HG03342 (cell line): Measurements from ENCODE around the gene ATP2B2.

Experiments
- ATAC-seq: cut with Tn5 transposase; IDR thresholded peaks from one replicate; pipeline ENCODE4 v1.9.1; 2021; ENCODE audit warnings: mild to moderate bottlenecking, moderate library complexity; ENCODE audit not compliant: unreplicated experiment

ATP2B2 gene

DNA sequence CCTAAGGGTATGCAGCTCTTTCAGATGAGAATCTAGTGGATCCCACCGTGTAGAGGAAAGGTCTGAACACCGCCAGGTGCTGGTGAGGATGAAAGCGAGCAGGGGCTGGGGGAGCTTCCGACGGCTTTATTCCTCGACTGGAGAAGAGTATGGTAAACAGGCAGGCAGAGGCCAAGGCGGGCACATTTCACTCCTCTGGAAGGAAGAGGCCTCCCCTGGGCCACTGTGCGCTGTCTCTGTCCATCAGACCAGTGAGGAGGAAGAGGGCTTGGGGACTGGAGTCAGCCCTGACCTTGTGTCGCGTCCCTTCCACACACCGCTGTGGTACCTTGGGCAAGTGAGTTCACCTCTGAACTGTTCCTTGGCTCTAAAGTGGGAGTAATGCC lies 216.8 kb downstream of the ATP2B2 start:
- no peak for ATAC-seq

DNA sequence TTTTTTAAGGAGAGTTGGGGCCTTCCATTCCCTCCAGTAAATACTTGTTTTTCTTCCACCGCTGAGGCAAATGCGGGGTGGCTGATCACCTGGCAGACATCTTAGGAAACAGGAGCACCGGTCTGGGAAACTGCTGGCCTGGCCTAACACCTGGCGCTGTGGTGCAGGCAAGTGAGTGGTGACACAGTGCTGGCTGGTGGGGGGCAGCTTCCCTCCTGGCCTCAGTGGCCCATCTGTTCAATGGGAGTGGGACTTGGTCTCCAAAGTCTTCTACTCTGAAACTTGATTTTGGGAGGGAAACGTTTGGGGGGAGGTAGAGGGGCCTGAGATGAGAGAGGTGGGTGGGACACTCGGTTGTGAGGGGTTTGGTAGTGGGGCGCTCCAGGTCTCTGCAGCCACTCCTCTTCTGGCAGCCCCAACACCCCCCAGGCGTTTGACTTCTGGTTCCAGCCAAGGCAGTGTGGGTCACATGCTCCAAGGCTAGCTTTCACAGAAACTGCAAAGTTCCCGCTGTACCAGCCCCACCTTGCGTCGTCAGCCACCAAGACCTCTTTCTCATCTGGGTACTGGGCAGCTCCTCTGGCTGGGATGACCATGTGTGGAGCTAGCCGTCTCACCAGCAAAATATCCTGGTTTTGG lies 217.3 kb downstream of the ATP2B2 start:
- ATAC-seq, result no peak

DNA sequence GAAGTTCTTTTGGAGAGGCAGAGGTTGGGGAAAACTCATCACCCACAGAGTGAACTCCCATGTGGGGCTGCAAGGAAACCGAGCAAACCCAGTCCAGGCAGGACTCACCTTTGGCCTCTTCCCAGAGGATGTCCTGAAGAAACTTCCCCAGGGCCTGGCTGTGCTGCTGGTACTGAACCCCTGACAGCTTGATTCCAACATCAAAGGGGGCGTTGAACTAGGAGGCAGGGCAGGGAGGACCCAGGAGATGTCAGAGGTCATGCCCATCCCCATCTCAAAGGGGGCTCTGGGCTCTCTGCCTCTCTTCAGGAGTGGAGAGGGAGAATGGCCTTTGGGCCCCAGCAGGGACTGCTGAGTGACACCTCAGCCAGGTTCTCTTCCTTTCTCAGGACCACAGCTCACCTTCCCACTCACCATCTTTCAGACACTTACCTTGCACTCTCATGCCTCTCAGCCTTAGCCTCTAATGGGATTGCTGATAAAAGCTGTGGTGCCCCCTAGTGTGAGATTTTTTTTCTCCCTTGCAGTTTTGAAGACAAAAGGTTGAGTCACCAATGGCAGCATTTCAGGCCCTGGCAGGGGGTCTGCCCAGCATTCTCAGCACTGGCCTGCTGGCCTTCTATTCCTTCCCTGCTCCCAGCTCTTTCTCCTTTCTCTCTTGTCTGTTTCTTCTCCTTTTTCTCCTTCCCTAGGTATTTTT lies 218.6 kb downstream of the ATP2B2 start:
- no peak for ATAC-seq

DNA sequence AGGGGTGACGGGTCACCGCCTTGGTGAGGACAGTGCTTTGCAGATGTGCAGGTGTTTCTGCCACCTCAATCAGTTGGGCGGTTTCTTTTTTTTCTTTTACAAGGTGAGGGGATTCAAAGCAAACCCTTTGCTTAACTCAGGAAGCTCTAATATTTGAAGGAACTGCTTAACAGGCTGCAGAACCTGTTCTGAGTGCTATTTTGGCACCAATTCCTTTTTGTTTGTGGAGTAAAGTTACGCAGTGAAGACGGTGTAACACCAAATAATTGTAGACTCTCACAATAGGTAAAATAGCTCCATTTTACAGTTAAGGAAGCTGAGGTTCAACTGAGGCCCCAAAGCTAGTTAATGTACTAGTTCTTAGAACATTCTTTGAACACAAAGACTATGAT lies 219.3 kb downstream of the ATP2B2 start:
- ATAC-seq, result no peak

DNA sequence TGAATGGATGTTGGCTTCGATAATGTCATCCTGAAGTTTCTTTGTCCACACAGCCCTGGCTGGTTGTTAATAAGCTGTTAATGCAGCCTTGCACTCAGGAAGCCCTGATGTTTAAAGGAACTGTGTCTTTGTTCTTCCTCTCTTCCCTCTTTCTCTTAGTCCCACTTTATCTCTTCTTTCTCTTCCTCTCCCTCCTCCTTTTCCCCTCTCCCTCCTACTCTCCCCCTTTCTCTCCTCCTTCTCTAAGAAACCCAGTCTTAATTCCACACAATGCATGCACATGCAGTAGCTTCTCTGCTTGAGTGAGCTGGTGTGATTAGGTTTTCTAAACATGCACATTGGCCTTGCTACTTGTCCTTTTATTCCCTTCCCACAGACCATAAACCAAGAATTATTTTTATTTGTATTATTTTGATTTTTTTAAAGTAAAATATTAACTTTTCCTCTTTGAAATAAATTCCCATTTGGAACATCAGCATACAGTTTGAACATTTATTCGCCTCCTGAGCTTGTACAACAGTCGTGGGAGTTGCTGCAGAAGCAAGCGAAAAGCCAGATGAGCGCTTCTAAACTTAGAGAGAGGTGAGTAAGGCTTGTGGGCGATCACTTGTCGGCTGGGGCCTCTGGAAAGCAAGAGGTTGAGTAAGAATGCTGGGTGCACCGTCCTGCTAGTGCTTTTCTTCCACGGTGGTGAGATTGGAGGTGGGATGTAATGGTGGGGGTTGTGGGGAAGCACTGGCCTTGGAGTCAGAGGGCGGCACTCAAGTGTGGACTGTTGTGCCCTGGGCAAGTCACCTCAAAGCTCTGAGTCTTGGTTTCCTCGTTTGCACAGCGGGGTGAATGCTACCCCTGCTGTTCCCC lies 219.9 kb downstream of the ATP2B2 start:
- no peak for ATAC-seq

DNA sequence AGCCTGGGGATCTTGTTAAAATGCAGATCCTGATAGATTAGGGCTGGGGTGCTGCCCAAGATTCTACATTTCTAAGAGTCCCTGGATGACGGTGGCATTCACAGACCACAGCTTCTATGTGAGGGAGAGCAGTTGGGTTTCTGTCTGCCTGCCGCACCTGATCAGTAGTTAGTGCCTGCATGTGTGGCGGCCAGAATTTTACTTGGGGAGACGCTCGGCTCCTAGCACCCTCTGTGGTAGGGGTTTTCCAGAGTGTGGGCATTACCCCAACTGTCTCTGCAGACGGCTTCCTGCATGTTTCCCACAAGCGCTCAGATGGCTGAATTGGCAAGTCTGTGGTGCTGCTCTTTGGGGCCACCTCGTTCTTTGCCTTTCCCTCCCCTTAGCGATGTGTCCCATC lies 220.9 kb downstream of the ATP2B2 start:
- no peak for ATAC-seq

DNA sequence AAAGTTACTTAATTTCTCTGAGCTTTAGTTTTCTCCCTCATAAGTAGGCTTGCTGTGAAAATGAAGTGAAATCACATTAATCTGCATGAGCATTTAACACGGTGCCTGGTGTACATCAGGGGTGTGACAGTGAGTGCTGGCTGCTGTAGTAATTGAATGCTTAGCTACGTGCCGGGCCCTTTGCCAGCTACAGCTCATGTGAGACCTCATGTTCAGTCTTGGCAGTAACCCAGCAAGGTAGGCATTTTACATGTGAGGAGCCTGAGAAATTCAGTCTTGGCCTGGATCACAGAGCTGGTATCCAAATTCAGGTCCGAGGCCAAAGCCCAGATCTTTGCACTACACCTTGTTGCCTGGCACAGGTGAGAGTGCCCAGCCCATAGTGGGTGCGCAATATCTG lies 221.7 kb downstream of the ATP2B2 start:
- ATAC-seq, result no peak

DNA sequence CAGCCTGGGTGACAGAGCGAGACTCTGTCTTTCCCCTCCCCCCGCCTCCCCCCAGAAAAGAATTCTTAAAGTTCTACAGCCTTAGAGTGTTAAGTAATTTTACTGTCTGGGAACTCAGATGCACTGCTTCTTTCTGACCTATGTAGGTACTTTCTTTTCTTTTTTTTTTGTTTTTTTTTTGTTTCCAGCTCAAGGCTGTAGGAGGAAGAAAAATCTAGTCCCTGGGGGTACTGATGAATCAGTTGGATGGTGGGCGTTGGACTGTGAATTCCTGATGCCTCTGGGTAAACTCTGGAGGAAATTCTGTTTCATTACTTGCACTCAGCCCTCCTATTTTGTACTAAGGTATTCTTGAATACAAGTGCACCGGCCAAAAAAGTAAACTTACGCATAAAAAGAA lies 223.4 kb downstream of the ATP2B2 start:
- ATAC-seq, result no peak

DNA sequence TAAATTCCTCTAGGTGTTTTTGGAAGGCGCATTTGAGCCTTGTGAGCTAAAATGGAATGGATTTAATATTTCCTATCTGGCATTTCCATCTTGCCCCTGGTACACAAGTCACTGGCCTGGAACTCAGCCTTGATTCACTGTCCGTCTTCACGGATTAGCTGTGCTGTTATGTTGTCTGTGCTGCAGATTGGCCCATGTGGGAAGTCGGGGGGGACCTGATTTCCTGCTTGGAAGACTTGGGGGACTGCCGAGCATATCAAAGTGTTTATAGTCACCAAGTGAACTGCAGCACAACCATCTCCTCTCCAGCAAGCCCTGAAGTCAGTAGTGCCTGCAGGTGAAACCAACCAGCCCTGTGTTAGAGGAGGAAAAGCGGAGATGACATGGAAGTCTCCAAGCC lies 224.8 kb downstream of the ATP2B2 start:
- ATAC-seq, result no peak

DNA sequence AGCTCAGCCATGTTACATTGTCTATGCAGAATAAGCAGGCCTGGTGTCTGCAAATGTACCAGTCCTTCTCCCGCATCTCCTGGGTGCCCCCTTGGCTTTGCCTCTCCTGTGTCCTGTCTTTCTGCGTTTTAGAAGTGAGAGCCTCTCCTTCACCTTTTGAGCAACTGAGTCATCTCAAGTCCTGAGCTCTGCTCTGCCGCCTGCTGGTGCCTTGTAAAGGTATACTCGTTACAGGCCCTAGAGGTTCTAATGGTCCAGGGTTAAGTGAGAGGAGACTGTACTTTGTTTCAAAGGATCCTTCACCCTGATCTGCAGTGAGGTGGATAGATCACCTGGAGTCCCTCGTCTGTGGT lies 225.2 kb downstream of the ATP2B2 start:
- ATAC-seq, result no peak

DNA sequence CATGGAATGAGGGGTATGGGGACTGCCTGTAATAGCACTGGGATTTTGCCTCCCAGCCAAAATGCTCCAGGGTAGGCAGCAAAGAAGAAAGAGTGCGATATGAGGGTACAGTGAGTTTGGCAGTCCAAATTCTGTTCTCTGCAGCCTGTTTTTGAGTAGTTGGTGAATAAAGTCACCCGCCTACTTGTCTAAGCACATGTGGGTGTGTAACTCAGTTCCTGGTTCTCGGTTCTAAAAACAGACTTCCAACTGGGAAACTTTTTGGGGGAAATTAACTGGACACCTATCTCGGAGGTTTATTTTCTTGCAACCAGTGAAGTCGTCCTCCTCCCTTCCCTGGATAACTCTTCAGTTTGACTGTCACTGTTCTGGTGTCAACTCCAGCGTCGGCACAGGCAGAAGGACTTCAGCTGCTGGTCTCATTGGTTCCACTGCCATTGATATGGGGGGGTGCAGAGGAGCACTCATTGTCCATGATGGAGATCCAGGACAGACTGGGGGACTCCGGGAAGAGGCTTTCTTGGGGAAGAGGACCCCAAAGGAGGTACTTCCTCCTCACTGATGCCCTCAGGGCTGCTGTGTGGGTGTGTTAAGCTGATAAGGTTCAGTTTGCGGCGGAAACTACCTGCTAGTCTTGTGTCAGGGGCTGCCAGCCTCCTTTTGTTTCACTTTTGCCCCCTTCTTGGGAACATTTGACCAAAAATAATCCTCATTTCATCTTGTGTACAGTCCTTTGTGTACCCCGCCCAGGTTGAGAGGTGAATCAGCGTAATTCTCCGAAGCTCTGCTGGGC lies 225.8 kb downstream of the ATP2B2 start:
- no peak for ATAC-seq

DNA sequence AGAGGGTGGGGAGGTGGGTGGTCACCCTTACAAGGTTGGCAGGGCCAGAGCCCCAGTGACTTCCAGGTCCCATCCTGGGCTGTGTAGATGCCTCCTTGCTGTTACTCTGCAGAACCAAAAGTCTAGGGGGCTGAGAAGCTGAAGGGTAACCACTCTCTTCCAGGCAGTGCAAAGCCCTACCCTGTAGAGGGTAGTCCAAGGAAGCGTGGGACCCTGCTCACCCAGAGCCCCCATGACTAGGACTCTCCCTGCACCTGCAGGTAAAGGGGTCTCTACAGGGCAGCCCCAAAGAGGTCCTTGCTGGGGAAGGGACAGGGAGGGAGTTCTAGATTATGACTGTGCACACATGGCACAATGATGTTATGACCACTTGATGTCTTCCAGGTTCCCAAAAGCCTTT lies 226.9 kb downstream of the ATP2B2 start:
- ATAC-seq, result no peak

DNA sequence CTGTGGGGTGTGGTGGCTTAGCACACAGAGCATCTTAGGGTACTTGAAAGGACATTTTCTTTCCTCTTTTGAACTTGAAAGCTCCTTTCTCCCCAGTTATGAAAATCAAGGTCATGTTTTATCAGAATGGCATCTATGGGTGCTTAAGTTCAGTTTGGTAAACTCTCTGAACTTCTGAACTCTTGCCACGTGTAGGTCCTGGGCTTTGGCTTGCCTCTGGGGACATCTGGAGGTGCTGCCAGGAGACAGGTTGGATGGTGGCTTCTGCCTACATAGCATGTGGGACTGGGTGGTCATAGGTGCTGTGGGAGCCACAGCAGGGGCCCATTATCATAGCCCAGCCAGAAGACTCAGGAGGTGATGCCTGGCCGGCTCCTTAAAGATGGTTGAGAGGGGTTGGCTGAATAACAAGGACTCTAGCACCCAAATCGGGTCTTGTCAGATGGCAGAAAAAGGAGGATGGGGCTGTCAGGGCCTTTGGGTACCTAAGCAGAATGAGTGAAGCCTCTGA lies 228.2 kb downstream of the ATP2B2 start:
- ATAC-seq, result no peak

DNA sequence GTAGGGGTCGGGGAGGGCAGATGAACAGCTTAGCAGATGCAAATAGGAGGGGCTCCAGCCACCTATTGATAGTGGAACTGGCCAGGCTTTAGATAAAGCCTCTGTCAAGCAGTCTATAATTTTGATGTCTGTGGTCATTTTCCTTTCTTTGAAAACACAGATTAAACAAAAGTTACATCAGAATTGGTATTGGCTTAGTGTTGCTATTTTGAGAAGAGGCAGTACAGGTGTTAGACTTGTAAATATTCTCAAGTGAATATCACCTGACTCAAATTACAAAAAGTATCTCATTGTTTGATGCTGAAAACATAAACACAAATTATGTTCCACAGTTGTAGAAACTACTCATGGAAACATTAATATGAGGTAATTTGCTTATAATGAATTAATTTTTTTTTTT lies 230.8 kb downstream of the ATP2B2 start:
- ATAC-seq, result no peak
